GM19372 (cell line): ENCODE measurements around the gene ICE2.

Experiments
- ATAC-seq: cut with Tn5 transposase; IDR thresholded peaks from one replicate; pipeline ENCODE4 v1.9.1; 2021; ENCODE audit warnings: mild to moderate bottlenecking, low read depth, moderate library complexity; ENCODE audit not compliant: unreplicated experiment

The ICE2 gene

GRCh38 chr15:60478566-60479360 lies at the start of gene ICE2:
TSS of gene ICE2 (minus strand) at chr15:60479142. CDS start at chr15:60477977, 1,165 bp downstream.
- peak; percentile 84 for ATAC-seq

GRCh38 chr15:60528530-60528929 lies 49.6 kb upstream of the ICE2 start:
- no peak for ATAC-seq

DNA sequence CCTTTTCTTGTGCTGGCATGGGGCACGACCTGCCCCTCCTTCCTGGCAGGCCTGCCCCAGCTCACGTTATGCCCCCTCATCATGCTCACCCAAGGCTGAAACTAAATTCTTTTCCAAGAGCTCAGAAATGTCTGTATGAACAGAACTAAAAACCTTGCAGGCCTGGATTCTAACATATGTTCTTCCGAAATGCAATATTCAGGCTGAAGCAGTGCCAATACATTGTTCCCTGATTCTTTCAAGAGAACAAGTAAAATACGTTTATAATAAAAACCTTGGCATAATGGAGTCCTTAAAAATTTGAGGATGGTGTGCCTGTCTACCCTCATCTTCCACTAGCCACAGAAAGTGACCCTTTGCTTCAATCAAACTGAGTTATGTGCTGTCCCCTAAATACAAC lies 48.5 kb upstream of the ICE2 start:
- ATAC-seq, result no peak

DNA sequence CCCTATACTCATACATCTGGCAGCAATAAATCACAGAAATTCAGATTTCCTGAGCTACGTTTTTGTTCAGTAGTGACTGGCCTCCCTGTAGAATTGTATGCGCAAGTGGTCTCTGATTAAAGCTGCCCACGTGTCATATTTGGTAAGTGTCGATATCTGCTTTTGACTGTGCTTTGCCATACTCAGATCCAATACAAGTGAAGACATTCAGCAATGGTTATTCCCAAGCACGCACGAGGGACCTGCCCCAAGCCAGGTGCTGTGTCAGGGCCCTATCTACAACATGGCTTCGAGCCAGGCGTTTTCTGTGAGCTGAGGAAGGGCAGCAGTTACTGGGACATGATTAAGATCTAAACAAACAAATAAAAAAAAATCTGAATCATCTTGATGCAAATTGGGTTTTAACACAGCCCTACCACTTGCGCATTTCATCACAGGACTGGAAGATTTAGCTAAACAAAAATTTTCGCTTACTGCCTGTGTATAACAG lies 47.2 kb upstream of the ICE2 start:
- no peak for ATAC-seq

- no peak for ATAC-seq
Measured at GRCh38 chr15:60525341-60526039, 46.5 kb upstream of the ICE2 start.

DNA sequence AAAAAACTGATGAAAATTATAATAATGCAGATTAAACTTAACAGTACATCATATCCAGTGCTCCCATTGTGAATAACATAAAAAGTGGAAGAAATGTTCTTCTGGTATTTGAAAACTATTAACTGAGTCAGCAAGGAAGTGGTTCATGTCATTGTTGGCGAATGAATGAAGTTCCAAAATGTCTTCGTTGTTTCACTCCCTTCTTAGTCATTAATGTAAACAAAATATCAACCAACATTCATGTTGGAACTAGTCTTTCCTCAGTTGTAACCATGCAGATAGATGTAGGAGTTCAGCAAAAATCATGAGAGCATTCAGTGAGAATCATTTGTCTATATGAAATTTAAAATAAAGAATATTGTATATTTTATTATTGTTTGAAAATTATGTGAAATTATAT lies 44.1 kb upstream of the ICE2 start:
- no peak for ATAC-seq

GRCh38 chr15:60520825-60521368 lies 42.0 kb upstream of the ICE2 start:
- no peak for ATAC-seq

DNA sequence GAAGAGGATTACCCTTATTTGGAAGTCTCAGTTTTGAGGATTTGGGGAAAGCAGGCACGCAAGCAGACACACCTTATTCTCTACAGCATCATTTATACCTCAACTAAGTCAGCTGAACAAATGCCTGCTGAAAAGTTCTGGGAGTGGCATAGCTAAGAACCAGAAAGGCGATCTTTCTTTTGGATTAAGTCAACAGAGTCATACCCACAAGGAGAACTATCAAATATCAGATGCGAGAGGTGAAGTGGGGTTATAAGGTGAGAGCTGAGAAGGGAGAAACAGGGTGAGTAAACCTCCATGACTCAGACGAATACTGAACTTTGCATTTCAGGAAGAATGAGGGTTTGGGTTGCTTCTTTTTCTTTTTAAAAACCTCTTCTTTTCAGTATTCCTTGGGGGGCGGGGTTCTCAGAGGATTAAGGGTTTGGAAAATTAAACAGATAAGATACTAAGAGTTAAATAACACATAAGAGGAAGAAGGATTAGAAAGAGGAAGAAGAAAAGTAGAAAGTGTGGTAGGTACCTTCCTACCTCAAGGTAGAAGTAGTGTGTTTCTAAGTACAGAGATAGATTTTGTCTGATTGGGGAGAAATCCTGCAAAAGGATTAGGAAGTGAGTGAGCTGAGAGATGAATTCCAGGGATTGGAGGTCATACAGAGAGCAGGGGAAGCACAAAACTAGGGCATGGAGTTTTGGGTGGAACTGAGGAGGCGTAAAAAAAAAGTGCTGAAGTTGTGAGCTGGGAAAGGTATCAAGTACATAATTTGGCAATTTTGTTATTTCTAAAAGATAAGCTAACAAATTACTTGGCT lies 41.3 kb upstream of the ICE2 start:
- ATAC-seq, result no peak

- ATAC-seq, result no peak
Measured at GRCh38 chr15:60519218-60519617, 40.3 kb upstream of the ICE2 start.

- ATAC-seq, result no peak
Measured at GRCh38 chr15:60518511-60518910, 39.6 kb upstream of the ICE2 start.

DNA sequence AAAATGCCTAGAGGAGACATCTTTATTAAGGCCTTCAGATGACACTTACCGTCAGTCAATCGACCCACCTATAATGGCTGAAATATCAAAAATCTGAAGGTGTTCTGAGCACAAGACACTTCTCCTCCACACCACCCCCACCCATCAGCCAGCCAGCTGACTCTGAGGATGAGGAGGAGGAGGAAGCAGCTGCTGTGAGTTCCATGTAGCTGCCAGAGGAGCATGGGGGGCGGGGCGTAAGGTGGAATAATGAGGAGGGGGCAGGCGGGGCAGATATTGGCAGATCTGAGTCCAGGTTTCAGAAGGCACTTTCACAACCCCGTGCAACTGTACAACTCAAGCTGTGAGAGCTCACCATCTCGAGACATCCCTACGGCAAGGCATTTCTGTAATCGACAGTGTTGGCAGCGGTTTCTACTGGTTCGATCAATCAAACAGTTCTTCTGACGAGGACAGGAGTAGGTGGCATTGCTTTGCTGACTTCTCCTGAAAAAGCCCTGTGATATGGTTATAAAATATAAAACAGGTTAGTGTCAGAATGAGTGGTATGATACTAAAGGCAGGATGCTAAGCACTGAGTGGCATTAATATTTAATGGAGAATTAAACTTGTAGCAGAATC lies 35.4 kb upstream of the ICE2 start:
- ATAC-seq, result no peak

- no peak for ATAC-seq
Measured at GRCh38 chr15:60513676-60514075, 34.7 kb upstream of the ICE2 start.

DNA sequence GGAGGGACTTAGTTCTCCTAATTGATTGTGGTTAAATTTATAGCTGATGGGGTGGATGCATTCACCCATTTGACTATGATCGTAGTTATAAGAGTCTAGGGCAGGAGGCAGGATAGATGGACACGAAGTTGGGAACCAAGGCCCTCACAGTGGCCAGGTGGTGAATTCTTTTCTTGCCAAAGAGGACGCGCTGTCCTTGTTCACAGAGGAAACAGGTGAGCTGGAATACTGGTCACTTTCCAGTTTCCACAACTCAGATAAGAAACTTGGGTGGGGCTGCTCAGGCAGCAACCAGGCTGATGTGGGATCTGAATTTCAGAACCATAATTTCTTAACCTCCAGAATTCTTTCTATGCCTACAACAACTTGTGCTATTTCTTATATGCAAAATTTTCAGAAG lies 34.0 kb upstream of the ICE2 start:
- no peak for ATAC-seq

DNA sequence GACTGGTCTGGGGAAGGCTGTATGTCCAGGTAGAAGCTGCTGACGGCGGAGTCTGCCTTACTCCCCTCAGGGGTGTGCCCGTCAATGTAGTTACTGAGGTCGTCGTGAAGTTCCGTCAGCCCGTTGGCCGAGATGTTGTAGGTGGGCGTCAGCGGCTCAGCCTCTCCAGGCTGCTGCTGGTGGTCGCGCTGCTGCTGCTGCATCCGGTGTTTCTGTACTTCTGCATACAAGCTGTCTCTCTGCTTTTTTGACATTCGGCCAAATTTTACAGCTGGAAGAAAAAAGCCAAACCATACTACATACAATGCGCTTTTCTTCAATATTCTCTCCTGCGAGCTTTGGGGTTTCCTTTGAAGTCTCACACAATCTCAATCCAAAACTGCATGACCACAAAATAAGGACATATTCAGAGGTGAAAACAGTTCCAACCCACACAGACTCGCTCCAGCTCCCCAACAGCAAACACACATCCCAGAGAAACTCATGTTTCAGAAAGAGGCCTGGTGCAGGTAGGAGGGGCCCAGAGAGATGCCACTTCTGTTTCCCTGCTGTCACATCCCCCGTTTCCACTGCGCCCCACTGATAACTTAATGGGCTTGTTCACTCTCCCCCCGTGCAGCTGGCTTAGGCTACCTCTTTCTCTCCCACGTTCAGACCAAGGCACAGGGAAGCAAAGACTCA lies 32.5 kb upstream of the ICE2 start:
- no peak for ATAC-seq

DNA sequence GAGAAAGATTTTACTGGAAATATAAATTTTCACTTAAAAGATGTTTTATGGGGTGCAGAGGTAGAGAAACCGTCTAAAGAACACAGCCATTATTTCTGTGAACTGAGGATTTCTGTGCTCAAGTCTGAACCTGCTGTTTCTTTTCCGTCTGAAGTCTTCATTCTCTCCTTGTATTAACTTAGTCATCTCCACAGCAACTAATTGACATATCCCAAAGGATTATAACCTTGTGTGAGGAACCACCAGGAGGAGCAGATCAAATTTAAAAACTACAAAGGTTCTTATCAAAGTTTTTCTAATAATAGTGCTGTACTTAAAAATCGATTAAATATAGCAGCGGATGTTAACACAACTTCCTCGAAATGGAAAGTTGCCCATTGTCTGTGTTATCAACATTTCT lies 31.1 kb upstream of the ICE2 start:
- ATAC-seq, result no peak

- no peak for ATAC-seq
Measured at GRCh38 chr15:60509470-60509869, 30.5 kb upstream of the ICE2 start.

DNA sequence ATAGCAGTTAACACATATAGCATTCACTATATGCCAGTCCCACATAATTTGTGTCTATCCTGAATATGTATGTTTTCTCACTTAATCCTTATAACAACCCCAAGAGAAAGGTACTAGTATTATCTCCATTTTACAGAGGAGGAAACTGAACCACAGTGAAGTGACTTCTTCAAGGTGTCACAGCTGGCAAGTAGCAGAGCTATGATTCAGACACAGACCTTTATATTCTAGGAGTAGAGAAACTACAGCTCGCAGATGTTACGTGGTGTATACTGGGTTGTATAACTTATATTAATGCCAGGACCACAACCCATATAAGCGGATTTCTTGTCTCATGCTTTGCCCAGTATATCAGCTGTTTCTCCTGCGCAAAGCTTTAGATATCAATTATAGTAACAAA lies 29.5 kb upstream of the ICE2 start:
- no peak for ATAC-seq

DNA sequence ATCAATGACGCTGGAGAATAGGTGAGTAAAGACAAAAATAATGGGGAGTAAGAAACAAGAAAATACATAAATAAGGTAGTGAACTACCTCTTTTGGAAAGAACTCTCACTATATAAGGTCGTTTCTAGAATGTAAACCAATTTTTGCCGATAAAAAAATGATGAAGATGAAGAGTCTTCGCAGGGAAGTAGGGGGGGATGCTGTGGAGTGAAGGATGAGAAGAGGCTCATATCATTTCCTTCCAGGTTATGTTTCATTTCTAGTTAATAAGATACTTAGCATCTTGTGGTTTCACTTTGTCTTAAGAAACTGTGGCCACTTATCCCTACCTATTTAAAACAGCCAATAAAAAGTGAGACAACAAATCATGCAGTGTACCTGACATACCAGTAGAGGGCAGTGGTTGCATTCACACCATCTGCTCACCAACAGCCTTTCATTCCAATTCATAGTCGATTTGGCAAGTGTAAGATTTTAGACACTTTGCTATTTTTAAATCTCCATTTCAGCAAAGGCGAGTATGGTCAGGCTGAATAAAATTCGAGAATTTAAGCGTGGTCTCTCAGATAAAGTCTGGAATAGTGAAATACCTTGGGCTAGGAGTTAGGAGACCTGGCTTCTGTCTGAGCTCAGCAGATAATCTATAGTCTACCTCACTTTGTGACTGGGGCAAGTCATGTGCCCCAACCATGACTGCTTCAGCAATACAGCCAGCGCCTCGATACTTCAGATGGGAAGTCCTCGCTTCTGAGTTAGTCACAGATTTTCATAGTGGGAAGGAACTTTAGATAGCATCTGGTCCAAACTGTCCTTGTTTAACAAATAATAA lies 28.9 kb upstream of the ICE2 start:
- peak; percentile 97 for ATAC-seq

DNA sequence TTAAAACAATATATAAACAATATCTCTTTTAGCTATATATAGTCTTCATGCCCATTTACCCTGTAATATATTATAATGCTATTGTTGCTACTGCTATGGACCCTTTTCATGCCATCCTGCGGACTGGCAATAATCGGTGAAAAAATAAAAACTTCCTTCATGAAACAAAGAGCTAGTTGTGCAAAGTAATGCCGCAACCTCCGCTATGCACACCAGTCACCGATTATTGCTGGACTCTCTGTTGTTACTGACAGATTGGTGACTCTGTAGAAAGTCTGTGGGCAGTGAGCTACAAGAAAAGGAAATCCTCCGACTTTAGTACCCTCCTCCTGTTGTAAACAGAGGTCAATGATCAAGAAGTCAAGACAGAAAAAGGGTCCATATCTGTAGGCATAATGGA lies 17.9 kb upstream of the ICE2 start:
- ATAC-seq, result no peak
